Stomach (tissue), 9 donors: ENCODE data around the gene PLXNB2. TPM values are rescaled to one million over a fixed set of nuclear protein-coding genes. Genes with fewer than 3 reads are reported as not detected.
A peak's percentile ranks its signal among the peaks of the same experiment; 100 is the strongest.

ENCODE experiments used
- DNase-seq, 2 donors: peaks; one replicate each; pipeline versions ENCODE4 v3.0.0 to v3.0.0-alpha.2; 2013 to 2019
- H3K27ac ChIP-seq, 5 donors: fragments of 200-600 bp in 4 of 5; sonication (generic) in 4 of 5; one replicate each; pipeline ENCODE4 v1.5.1; 2013 to 2019; ENCODE audit warnings: mild to moderate bottlenecking in 1 of 5, moderate library complexity in 1 of 5
- H3K27me3 ChIP-seq, 3 donors: fragments of 200-600 bp; sonication (generic); one replicate each; pipeline ENCODE4 v1.5.1; 2017 to 2019; ENCODE audit warnings: mixed run types in 1 of 3
- H3K36me3 ChIP-seq, 4 donors: fragments of 200-600 bp; sonication (generic); 1 replicate in 3 of 4; 2 replicates in 1 of 4; pipeline ENCODE4 v1.5.1; 2016 to 2019
- H3K4me1 ChIP-seq, 4 donors: fragments of 200-600 bp; sonication (generic); one replicate each; pipeline ENCODE4 v1.5.1; 2016 to 2019
- H3K4me3 ChIP-seq, 4 donors: fragments of 200-600 bp; sonication (generic) in 3 of 4; one replicate each; pipeline ENCODE4 v1.5.1; 2016 to 2019; ENCODE audit warnings: mild to moderate bottlenecking in 1 of 4
- H3K9me3 ChIP-seq, 4 donors: fragments of 200-600 bp; sonication (generic); one replicate each; pipeline ENCODE4 v1.5.1; 2016 to 2019
- CTCF ChIP-seq, 7 experiments: fragments of 450-650 bp in 4 of 7; fragments of 200-600 bp in 3 of 7; sonication (generic) in 3 of 7; IDR thresholded peaks; one replicate each; pipeline ENCODE4 v1.5.1; 2016 to 2019; ENCODE audit warnings: antibody characterized with exemption in 7 of 7, control low read depth in 2 of 7, mild to moderate bottlenecking in 1 of 7
- EP300 ChIP-seq: sonication (generic); formaldehyde crosslinking; IDR thresholded peaks from one replicate; pipeline ENCODE4 v1.6.1; 2017; ENCODE audit warnings: antibody characterized with exemption
- POLR2A ChIP-seq, 4 donors: fragments of 450-650 bp; IDR thresholded peaks; one replicate each; pipeline ENCODE4 v1.6.1; 2016; ENCODE audit warnings: antibody characterized with exemption in 4 of 4, control low read depth in 2 of 4, mild to moderate bottlenecking in 1 of 4, moderate library complexity in 1 of 4
- POLR2AphosphoS5 ChIP-seq, 3 donors: sonication (generic); formaldehyde crosslinking; IDR thresholded peaks; one replicate each; pipeline ENCODE4 v1.6.1; 2016; ENCODE audit warnings: antibody characterized with exemption in 3 of 3
- WGBS, 5 donors: extraction: QIAGEN DNeasy Blood & Tissue Kit in 3 of 5; methylation state at CpG; one replicate each; pipeline versions ENCODE4 v1.1.5 to v1.1.7; 2013 to 2018; 5-methylcytosine and 5-hydroxymethylcytosine counted together
- intact Hi-C: fragments of 100-400 bp; cut with DNase I; formaldehyde crosslinking; loops from one replicate; pipeline ENCODE4 v1.15.1; 2023; ENCODE audit warnings: low total_unique reads
- polyA plus RNA-seq, 3 donors: library from polyadenylated mRNA; stranded (reverse); fragments of 200-250 nt; gene quantifications; one replicate each; pipeline ENCODE4 v1.2.3, GENCODE V29; 2013
- total RNA-seq, 5 donors: library from RNA; depleted of rRNA; stranded (reverse); fragments of >200 nt; gene quantifications; one replicate each; pipeline versions ENCODE4 v1.1.0 to v1.2.3, GENCODE V29; 2014 to 2016
- donor health status: healthy with polysubstance abuse.
- donor health status: Bipolar disorder and iron deficiency.
- donor health status: healthy.

Gene PLXNB2
- total and polyA plus RNA-seq, 8 donors = 50.3 to 648 (median 269) TPM

GRCh38 chr22:50314455-50315288 lies 7.2 kb upstream of the PLXNB2 start:
- peak; percentile 54 to 69 for DNase-seq
- intact Hi-C loops = no loop called here
- Histone ChIP-seq H3K4me3 (peak overlapping the region in 3 of 4 donors; percentile 13 to 23 (median 20)), H3K9me3 (no peaks in the 10 kb centered on the region), H3K36me3 (peaks cover 0 to 18% (median 4%) of the 10 kb centered on the region in 4 donors), H3K27me3 (no peaks in the 10 kb centered on the region), H3K4me1 (peaks cover 0 to 17% (median 5%) of the 10 kb centered on the region in 4 donors), H3K27ac (peak overlapping the region in 4 of 5 donors; percentile 37 to 64 (median 47))
- 59 to 76% (median 75%) methylated on average over 23 to 33 of the region's 33 CpGs for WGBS, 5 donors
- TF ChIP-seq EP300 (no peak), POLR2A (IDR thresholded peaks at IDR 0.05) (no peak), CTCF (IDR thresholded peaks at IDR 0.05) (no peak), POLR2AphosphoS5 (IDR thresholded peaks at IDR 0.05) (no peak)

- intact Hi-C loops = no loop called here
Observed at GRCh38 chr22:50314081-50314454, 6.6 kb upstream of the PLXNB2 start.

GRCh38 chr22:50313600-50313999 lies 6.2 kb upstream of the PLXNB2 start:
- 85 to 93% (median 89%) methylated on average over 11 to 17 of the region's 17 CpGs for WGBS, 5 donors

More at GRCh38 chr22:50314081-50314454, 6.6 kb upstream of the PLXNB2 start:
- TF ChIP-seq POLR2A (IDR thresholded peaks at IDR 0.05) (no peak), EP300 (no peak)
- Histone ChIP-seq H3K9me3 (no peaks in the 10 kb centered on the region), H3K4me1 (peaks cover 0 to 22% (median 8%) of the 10 kb centered on the region in 4 donors), H3K36me3 (peaks cover 0 to 18% (median 4%) of the 10 kb centered on the region in 4 donors), H3K27me3 (no peaks in the 10 kb centered on the region), H3K4me3 (peak overlapping the region in 2 of 4 donors; percentile 6 to 20), H3K27ac (peak overlapping the region in 4 of 5 donors; percentile 37 to 64 (median 47))
- WGBS, 5 donors = 66 to 84% (median 72%) methylated on average over 10 to 14 of the region's 14 CpGs
- peak in 1 of 2 donors; percentile 5 for DNase-seq

GRCh38 chr22:50313021-50313420 lies 5.6 kb upstream of the PLXNB2 start:
- intact Hi-C loops = no loop called here
- H3K27ac ChIP-seq = no peak overlapping the region
- peaks cover 0 to 18% (median 4%) of the 10 kb centered on the region in 4 donors for H3K36me3 ChIP-seq
- no peaks in the 10 kb centered on the region for H3K27me3 ChIP-seq
- H3K9me3 ChIP-seq = no peaks in the 10 kb centered on the region
- 86 to 100% (median 92%) methylated on average over 1 to 7 of the region's 7 CpGs for WGBS, 5 donors
- H3K4me1 ChIP-seq = peaks cover 5 to 33% (median 19%) of the 10 kb centered on the region in 4 donors
- peak in 1 of 2 donors; percentile 8 for DNase-seq
- TF ChIP-seq POLR2A (IDR thresholded peaks at IDR 0.05) (no peak), EP300 (no peak), POLR2AphosphoS5 (IDR thresholded peaks at IDR 0.05) (no peak), CTCF (IDR thresholded peaks at IDR 0.05) (no peak)
- no peak overlapping the region for H3K4me3 ChIP-seq

More at GRCh38 chr22:50313600-50313999, 6.2 kb upstream of the PLXNB2 start:
- DNase-seq = peak in 1 of 2 donors; percentile 16
- Histone ChIP-seq H3K4me3 (peak overlapping the region in 1 of 4 donors; percentile 6), H3K36me3 (peaks cover 0 to 18% (median 4%) of the 10 kb centered on the region in 4 donors), H3K9me3 (no peaks in the 10 kb centered on the region), H3K27ac (peak overlapping the region in 2 of 5 donors; percentile 37 to 50), H3K4me1 (peaks cover 0 to 27% (median 13%) of the 10 kb centered on the region in 4 donors), H3K27me3 (no peaks in the 10 kb centered on the region)
- no peak for TF ChIP-seq EP300
- no peak for TF ChIP-seq POLR2A (IDR thresholded peaks at IDR 0.05)
- TF ChIP-seq CTCF (IDR thresholded peaks at IDR 0.05) = no peak
- TF ChIP-seq POLR2AphosphoS5 (IDR thresholded peaks at IDR 0.05) = no peak
- intact Hi-C loops = no loop called here
